Hepatocyte (in vitro differentiated cells): ENCODE results near the gene TP53TG5.

Experiments
- EZH2phosphoT487 ChIP-seq: fragments of 200-600 bp; sonication (generic); IDR thresholded peaks from one replicate; pipeline ENCODE4 v1.6.1; 2018; ENCODE audit warnings: antibody characterized with exemption, mild to moderate bottlenecking, low read depth, moderate library complexity; ENCODE audit not compliant: unreplicated experiment, severe bottlenecking
- TF ChIP-seq, protein P1 (sequence below): fragments of 200-600 bp; sonication (generic); IDR thresholded peaks from 2 replicates; pipeline ENCODE4 v1.5.1; 2016; ENCODE audit warnings: antibody characterized with exemption, mild to moderate bottlenecking; ENCODE audit not compliant: poor library complexity

DNA sequence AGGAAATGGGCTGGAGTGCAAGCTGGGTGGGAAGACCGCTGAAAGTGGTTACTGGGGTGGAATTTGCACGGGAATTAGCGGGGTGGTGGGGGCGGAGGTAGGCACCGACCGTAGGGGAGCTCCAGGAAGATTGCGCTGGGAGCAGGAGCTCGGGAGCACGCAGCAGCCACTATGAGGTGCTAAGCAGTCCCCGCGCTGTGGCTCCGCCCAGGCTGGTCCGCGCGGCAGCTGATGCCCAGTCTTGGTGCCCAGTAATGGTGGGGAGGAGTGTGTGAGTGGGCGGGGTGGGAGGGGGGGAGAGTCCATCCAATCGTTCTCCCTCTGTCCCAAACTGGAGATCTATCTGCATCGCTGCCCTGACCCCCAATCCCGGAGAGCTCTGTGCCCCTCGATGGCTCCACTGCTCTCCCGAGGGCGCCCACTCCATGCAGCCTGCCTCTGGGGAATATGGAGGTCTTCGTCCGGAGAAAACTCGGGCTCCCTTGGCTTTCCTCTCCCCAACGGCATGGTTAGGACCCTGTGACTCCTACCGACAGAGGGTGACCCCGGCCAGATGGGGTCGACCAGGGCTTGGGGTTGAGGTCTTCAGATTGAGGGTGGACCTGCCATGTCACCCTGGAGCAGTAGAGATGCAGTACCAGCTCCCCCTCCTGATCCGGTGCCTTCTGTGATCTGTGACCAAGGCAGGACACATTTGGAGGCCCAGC is 5.3 kb downstream of the TP53TG5 start:
- TF ChIP-seq, protein P1, sequence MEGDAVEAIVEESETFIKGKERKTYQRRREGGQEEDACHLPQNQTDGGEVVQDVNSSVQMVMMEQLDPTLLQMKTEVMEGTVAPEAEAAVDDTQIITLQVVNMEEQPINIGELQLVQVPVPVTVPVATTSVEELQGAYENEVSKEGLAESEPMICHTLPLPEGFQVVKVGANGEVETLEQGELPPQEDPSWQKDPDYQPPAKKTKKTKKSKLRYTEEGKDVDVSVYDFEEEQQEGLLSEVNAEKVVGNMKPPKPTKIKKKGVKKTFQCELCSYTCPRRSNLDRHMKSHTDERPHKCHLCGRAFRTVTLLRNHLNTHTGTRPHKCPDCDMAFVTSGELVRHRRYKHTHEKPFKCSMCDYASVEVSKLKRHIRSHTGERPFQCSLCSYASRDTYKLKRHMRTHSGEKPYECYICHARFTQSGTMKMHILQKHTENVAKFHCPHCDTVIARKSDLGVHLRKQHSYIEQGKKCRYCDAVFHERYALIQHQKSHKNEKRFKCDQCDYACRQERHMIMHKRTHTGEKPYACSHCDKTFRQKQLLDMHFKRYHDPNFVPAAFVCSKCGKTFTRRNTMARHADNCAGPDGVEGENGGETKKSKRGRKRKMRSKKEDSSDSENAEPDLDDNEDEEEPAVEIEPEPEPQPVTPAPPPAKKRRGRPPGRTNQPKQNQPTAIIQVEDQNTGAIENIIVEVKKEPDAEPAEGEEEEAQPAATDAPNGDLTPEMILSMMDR, result no peak
- no peak for TF ChIP-seq EZH2phosphoT487
